NCI-H82 treated with DMSO at 0.1 percent for 48 hours (cell line): ENCODE results near the gene JPT2.
"Not testable (repeated sequence)": the region's sequence is repeated elsewhere in the genome, so short reads cannot be mapped to it uniquely, and the experiment has no call there.

Experiments
- DNase-seq: peaks from one replicate; lab custom pipeline; 2025; ENCODE audit not compliant: unreplicated experiment; lab: John Stamatoyannopoulos, UW

Gene JPT2

DNA sequence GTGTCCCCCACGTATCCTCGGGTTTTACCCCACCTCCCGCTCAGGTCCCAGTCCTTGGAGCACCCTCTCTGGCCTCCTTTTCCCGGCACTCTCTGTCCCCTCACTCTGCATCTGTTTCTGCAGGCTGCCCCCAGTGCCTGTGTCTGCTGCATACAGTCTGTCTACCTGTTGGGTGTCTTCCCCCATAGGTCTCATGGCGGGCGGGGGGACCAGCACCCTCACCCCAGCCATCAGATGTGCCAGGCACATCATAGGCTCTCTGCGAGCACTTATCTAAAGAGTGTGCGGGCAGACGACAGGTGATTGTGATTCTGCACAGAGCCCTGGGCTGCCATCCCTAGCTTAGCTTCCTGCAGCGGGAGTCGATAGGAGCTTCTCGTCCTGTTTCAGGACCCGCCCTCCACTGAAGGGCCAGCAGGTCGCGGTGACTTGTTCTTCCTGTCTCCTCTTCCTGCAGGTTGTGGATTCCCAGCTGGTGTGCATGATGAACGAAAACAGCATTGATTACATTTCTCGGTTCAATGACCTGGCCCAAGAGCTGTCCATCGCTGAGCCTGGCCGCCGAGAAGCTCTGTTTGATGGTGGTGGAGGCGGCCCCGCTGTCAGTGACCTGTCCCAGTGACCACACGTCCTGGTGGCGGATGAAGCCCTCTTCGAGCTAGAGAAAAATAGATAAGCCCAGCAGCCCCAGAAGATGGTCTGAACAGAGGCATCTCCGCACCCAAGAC is 4.5 kb upstream of the JPT2 start:
- DNase-seq: no peak

DNA sequence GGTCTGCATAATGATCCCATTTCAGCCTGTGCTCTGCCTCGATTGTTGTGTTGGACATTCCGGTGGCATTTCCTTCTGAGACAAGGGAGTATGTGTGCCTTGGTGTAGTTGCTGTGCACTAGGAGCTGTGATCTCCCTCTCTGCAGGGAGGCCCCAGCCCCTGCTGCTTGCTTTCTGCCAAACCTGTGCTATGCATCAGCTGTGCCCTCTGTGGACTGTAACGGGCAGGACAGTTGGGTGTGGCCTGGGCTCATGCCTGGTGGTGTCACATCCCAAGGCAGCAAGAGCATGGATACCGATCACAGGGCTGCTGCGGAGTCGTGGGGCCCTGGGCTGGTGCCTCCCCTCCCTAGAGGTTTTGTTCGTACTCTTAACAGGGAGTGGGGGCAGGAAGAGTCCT is 3.8 kb upstream of the JPT2 start:
- DNase-seq: no peak

DNA sequence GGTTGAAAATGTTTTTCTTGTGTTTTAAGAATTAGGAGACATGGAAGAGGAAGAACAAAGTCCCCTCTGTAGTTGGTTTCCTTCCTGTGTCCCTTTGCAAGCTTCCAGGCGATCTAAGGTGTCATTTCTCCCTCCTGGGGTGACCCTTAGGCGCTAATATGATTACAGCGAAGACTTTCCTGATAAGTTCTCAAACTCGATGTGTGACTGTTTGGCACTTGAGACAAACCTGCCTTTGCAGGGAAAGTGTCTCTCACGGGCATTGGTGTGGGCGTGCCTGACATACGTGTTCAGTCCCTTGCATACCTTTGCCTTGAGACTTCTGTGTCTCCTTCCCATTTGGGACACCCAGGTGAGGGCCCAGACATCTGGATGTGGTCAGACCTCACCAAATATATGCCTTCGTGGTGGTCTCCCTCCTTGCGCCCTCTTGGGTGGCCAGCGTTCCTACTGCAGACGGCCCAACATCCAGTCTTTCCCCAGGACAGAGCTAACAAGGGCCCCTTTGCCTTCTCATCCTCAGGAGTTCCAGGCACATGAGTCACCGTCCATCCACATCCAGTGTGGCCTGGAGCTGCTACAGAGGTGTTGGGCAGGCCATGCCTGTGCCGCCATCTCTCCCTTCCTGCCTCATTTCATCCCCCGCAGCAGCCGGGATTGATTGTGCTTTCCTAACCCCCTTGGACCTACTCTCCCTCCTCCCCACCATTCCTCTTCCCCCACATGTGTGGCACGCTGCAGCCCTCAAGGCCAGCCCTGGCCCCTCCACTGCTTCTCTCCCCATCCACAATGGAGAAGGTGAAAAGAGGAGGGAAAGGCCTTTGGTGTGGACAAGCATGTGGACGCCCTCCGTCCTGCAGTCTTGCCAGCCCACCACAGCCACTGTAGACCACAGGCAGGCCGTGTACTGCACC is 3.1 kb upstream of the JPT2 start:
- no peak for DNase-seq

DNA sequence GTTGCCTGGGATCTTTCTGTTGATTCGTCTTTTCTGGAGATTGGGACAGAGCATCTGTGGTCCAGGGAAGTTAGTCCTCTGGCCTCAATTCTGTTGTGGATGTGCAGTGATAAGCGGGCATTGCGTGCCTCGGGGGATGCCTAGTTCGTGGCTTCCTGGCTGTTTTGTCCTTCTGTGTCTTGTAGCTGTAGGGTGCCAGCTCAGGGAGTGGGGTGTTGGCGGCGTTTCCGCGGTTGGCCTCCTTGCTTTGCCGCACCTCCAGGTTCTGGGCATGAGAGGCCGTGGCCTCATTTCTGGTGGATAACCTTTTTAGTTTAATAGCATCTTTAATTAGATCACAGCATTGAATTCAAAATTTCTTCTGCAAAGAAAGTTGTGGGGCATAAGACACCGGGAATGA is 1.4 kb upstream of the JPT2 start:
- no peak for DNase-seq

DNA sequence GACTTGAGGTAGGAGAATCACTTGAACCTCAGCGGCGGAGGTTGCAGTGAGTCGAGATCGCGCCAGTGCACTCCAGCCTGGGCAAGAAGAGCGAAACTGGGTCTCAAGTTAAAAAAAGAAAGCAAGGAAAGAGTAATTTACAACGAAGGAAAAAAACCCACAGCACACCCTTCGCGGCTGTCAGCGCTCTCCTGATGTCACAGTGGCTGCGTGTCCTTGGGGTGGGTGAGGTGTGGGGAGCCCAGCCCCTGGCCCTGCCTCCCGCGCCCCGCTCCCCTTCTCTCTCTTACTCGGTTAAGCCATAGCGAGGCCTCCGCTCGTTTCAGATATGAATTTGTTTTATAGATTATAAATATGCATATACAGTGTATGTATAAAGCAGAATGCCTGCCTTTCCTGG is 740 bp upstream of the JPT2 start:
- DNase-seq: no peak

DNA sequence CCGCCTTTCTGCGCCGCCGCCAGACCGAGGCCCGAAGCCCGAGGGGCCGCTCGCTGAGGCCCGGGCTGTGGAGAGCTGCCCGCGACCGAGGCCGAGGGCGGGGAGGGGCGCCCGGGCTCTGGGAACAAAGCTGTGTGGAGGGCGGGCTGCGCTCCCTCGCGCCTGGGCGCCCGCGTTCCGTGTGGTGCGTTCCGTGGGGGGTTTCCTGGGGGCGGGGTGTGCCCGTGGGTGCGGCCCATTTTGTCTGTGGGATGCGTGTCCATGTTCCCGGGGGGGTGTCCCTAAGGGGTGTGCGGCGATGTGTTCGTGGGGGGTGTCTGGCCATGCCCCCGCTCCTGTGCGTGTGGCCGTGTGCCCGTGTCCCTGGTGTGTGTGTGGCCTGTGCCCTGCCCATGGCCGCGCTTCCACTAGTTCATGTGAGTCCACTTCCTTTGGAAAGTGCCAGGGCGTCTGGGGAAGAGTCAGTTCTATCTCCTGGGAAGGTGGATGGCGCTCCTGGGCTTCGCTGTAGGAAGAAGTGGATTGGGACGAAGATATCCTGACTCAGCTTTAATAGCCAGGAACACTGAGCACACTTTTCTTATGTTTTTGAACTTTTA is 520 bp downstream of the JPT2 start:
- DNase-seq: no peak

DNA sequence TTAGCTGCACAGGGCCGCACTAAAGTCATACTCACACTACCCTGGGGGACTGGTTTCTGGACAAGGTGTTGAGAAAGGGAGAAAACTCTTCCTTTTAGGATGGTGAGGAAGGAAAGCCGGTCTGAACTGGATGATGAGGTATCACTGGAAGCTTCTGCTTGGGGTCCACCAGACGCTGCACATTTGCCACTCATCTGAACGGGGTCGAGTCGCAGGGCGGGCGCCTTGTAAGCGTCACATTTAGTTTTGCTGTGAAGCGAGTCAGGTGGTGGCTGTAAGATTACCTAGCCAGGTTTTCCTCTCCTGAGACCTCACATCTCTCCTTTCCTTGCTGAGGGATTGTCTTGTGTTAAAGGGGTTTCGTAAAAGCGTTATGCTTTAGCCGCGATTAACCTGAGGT is 2.3 kb downstream of the JPT2 start:
- no peak for DNase-seq

DNA sequence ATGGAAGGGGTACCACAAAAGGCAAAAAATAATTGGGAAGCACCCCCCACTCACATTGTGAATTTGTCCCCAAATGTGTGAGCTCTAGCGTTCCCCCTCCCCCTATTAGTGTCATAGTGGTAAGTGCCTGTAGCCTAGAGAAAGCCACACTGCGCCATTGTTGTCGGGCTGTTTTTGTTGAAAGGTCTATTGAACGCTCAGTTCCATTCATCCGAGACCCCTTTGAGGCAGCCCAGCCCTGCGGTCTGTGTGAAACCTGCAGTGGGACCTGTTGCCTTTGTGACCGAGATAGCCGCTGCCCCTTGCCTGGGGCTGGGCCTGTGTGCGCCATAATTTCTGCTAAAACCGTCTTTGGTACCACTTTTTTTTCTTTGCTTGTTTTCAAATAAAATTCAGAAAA is 3.0 kb downstream of the JPT2 start:
- no peak for DNase-seq

DNA sequence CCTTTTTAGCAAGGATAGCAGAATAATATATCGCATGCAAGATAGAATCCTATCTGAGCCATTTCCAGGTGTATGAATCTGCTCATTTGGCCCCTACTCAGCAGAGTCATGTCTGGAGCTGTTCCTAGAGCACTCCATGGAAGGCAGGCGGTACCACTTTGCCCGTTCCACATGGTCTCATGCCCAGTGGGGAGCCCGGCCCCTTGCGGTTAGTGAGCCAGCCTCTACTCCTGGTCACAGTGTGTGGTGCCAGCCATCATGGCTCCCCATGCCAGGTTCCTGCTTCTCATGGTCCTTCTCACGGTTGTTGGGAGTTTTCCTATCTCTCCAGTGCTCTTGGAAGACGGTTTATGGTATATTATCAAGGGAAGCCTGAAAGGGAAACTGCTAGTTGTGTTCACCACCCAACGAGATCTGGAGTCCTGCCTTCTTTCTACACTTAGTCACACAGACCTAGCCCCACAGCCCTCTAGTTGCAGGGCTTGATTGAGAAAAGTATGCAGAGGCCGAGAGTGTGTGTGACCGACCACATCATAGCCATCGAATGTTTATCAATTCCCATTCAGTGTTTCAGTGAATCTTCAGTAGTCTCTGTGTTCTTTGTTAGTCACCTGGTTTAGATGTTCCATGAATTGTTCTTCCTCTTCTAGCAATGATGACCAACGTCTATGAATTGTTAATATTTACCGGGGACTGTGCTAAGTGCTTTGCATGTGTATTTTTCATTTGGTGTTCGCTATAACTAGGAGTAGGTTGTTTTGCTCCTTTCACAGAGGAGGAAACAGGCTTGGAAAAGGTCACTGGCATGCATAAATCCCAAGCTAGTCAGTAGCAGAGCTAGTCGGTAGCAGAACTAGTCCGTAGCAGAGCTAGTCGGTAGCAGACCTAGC is 9.6 kb downstream of the JPT2 start:
- no peak for DNase-seq

DNA sequence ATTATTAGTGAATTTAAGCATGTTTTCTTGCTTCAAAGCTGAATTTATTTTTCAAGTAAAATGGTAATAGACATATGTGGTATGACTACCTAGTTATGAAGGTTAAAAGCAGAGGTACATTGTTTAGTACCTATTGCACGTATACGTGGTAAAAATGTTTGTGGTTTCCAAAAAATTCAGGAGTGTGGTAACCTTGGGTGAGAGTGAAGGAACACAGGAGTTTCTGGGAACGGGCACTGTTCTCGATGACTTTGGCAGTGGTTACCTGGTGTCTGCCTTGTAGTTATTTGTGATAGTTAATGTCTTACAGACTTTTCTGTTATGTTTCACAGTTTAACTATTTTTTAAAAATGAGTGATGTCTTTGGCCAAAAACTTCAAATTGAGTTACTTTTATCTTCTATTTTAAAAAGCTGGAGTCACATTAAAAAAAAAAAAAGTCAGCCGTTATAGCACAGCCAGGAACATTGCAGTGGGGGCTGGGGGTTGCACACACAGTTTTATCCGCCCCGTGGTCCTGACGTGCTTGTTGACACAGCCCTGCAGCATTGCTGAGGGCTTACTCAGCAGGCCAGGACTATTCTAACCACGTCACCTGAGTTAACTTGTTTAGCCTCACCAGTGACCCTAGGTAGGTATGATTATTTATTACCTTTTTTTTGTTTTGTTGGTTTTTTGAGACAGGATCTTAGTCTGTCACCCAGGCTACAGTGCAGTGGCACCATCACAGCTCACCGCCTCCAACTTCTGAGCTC is 10.9 kb downstream of the JPT2 start:
- no peak for DNase-seq

DNA sequence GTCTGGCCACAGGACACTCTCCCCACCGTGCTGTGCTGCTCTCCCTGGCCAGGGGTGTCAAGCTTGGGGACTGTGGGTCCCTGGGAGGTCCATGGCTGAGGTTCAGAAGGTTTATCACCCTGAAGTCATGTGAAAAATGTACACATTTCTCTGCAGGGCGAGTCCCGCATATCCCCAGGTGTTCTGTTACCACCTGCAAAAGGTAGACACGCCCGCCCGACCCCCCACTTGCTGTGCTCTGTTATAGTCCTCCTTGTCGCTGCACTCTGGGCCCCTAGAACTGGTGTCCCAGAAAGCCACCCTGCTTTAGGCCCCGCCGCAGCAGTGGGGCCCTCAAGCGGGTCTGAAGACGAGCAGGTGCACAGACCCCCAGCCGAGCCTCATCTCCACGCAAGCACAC is 11.8 kb downstream of the JPT2 start:
- DNase-seq: no peak

DNA sequence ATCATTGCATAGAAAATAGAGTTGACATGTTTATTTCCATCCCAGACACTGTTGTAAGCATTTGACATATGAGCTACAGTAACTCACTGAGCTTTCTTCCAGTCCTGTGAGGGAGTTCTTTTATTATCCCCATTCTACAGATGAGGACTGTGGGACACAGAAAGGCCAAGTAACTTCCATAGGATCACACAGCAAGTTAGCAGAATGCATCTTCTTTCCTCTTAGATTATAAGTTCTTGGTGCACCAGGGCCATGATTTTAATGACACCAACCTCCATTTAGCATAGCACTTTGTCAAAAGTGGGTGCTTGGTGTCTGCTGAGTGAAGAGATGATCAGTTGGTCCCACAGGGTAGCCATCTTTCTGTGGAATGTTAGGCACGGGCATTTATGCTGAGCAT is 12.7 kb downstream of the JPT2 start:
- DNase-seq: no peak

DNA sequence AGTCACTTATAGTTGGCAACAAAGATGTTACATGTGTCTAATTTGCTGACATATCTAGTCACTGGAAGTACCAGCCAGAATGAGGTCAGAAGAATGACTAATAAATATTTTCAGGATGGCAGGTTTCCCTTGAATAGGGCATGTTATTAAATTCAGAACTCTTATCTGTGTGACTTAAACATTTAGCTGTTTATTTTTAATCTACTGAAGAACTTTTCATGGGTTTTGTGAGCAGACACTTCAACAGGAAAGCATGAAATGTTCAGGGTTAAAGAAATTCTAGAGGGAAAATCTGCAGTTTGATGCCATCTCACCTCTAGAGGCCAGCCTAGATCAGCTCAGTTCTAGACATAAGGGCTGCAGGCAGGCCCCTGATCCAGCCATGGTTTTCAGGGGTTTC is 13.2 kb downstream of the JPT2 start:
- no peak for DNase-seq

DNA sequence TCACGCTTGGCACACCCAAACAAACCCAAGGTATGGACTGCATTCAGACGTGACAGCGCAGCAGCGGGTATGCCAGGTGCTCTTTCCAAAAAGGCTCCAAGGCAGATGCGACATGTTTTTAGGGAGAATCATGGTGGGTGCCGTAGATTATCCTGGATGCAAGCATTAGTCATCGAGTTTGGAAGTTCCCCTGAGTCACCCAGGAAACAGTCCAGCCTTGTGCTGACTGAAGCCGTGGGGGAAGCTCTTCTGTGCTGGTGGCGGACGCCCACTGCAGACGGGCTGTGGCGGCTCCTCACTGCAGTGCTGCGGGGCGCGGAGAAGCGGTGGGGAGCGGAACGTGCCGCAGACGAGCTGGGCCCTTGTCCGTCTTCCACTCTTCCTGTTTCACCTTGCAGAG is 13.9 kb downstream of the JPT2 start:
- no peak for DNase-seq

DNA sequence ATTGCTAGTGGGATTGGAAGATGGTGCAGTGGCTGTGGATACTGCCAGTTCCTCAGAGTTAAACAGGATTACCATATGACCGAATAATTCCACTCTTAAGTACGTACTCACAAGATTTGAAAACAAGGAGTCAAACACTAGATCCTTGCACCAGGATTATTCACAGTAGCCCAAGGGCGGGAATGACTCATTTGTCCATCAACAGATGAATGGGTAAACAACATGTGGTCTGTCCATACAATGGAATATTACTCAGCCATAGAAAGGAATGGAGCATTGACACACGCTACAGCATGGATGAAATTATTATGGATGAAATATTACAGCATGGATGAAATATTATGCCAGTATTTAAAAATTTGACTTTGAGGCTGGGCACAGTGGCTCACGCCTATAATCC is 18.8 kb downstream of the JPT2 start:
- no peak for DNase-seq

DNA sequence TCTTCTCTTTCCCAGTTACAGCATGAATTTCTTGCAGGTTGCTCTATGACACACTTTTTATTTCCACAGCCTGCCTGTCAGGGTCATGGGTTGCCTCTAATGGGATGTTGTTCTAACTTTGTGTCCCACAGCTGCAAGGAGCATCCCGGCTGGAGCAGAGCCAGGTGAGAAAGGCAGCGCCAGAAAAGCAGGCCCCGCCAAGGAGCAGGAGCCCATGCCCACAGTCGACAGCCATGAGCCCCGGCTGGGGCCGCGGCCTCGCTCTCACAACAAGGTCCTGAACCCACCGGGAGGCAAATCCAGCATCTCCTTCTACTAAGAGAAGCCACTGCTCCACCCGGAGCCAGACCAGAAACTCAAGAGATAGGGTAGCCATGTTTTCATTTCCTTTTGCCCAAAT is 20.6 kb downstream of the JPT2 start:
- no peak for DNase-seq

DNA sequence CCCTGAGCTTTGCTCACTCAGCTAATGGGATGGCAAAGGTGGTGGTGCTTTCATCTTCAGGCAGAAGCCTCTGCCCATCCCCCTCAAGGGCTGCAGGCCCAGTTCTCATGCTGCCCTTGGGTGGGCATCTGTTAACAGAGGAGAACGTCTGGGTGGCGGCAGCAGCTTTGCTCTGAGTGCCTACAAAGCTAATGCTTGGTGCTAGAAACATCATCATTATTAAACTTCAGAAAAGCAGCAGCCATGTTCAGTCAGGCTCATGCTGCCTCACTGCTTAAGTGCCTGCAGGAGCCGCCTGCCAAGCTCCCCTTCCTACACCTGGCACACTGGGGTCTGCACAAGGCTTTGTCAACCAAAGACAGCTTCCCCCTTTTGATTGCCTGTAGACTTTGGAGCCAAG is 22.2 kb downstream of the JPT2 start:
- no peak for DNase-seq

DNA sequence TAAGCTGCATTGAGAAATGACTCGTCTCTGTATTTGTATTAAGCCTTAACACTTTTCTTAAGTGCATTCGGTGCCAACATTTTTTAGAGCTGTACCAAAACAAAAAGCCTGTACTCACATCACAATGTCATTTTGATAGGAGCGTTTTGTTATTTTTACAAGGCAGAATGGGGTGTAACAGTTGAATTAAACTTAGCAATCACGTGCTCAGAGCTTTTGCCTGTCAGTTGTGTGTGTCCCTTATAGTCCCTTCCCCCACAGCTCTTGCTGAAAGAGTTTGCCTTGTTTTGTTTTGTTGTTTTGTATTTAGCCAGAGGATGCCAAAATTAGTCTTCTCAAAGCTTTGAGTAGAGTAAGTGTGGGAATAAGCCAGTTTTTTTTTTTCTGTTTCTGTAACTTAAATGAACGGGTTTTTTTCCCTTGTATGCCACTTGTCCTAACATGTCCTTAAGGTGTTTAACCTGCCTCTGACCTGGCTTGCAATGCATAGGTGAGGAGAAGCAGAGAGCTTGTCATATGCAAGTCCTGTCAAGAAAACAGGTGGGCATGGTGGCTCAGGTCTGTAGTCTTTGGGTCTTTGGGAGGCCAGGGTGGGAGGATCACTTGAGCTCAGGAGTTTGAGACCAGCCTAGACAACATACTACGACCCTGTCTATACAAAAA is 23.3 kb downstream of the JPT2 start:
- DNase-seq: no peak

DNA sequence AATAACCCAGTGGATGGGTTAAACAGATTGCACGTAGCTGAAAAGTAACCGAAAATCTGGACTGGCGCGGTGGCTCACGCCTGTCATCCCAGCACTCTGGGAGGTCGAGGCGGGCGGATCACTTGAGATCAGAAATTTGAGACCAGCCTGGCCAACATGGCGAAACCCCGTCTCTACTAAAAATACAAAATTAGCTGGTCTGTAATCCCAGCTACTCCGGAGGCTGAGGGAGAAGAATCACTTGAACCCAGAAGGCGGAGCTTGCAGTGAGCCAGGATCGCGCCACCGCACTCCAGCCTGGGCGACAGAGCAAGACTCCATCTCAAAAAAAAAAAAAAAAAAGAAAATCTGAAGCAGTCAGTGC is 27.2 kb downstream of the JPT2 start:
- not testable (repeated sequence) for DNase-seq
